Measurements from ENCODE around the gene CTIF.

DNA sequence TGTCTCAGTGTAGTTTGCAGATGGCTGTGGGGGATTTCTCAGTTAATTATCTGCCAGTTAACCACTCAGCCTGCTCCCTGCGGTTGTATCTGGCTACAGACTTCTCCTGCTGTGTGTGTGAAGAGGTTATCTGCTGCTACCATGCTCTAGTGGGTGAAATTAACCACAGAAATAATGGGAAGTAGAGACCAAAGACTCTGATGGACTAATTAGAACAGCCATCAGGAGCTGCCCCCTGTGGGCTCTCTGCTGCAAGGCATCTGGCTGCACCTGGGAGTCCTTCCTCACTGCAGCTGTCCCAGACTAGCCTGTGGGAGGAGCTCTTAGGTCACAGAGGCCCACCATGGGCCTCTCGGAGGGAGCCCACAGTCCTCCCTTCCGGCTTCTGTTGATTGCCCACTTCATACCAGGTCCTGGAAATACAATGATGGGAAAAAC, 66.6 kb downstream of the CTIF start:
- TF ChIP-seq, protein P1, sequence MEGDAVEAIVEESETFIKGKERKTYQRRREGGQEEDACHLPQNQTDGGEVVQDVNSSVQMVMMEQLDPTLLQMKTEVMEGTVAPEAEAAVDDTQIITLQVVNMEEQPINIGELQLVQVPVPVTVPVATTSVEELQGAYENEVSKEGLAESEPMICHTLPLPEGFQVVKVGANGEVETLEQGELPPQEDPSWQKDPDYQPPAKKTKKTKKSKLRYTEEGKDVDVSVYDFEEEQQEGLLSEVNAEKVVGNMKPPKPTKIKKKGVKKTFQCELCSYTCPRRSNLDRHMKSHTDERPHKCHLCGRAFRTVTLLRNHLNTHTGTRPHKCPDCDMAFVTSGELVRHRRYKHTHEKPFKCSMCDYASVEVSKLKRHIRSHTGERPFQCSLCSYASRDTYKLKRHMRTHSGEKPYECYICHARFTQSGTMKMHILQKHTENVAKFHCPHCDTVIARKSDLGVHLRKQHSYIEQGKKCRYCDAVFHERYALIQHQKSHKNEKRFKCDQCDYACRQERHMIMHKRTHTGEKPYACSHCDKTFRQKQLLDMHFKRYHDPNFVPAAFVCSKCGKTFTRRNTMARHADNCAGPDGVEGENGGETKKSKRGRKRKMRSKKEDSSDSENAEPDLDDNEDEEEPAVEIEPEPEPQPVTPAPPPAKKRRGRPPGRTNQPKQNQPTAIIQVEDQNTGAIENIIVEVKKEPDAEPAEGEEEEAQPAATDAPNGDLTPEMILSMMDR (IDR thresholded peaks at IDR 0.05; ENCODE audit: insufficient read depth, low read length, poor library complexity, severe bottlenecking) = peak; percentile 63
- TF ChIP-seq EZH2phosphoT487 (conservative IDR thresholded peaks at IDR 0.05; ENCODE audit: low read length) = no peak
